ENCODE results near the gene ECSIT.
A peak's percentile ranks its signal among the peaks of the same experiment; 100 is the strongest.

The ECSIT gene

DNA sequence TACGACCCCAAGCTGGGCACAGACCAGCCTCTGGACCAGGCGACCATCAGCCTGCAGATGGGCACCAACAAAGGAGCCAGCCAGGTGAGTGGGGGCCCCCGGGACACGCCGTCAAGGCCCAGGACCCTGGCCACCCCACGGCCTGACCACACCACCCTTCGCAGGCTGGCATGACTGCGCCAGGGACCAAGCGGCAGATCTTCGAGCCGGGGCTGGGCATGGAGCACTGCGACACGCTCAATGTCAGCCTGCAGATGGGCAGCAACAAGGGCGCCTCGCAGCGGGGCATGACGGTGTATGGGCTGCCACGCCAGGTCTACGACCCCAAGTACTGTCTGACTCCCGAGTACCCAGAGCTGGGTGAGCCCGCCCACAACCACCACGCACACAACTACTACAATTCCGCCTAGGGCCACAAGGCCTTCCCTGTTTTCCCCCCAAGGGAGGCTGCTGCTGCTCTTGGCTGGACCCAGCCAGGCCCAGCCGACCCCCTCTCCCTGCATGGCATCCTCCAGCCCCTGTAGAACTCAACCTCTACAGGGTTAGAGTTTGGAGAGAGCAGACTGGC, 20.5 kb upstream of the ECSIT start:
- DNase-seq: no peak

DNA sequence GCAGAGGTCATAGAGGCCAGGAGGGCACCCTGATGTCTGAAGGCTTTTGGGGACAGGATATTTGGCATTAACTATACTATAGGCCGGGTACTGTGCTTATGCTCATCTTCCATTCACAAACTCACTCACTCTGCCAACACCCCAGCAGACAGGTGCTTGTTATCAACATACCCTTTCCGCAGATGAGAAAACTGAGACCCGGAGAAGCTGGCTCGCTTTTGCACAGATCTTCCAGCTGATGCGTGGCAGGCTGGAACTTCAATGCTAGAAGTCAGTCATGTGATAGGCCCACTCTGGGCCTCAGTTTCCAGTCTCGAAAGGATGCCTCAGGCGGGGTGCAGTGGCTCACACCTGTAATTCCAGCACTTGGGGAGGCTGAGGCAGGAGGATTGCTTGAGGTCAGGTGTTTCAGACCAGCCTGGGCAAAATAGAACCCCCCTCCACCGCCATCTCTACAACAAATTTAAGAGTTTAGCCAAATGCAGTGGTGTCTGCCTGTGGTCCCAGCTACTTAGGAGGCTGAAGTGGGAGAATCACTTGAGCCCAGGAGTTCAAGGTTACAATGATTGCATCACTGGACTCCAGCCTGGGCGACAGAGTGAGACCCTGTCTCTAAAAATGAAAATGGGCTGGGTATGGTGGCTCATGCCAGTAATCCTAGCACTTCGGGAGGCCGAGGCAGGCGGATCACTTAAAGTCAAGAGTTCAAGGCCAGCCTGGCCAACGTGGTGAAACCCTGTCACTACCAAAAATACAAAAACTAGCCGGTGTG, 19.2 kb upstream of the ECSIT start:
- DNase-seq: no peak

DNA sequence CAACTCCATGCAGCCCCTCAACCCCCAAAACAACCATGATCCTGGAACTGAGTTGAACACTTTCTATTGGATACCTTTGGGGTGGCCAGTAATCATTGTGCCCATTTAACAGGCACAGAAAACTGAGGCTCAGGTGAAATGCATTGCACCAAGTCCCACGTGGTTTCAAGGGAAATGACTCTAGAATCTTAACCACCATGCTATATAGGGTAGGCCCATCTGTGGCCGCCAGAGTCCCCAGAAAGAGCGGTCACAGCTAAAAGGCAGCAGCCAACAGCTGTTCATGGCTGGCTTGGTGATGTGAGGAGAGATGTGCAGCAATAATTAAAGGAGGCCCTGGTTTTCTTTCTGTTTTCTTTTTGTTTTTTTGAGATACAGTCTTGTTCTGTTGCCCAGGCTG, 12.3 kb upstream of the ECSIT start:
- no peak for DNase-seq

DNA sequence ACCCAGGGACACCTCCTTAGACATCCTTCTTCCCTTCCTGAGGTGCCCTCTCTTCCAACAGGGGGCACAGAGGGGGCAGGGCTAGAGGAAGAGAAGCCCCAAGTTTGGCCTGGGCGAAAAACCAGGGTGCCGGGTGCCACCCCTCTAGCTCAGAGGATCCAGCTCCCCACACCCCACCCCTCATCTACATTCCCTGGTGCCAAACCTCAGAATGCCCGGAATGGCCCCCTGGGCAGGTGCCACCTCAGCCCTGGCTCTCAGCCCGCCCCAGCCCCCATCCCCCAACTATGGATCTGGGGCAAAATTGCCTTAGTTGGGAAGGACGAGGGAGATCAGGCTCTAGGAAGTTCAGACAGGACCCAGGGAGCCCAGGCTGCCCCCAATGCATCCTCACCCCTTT, 11.7 kb upstream of the ECSIT start:
- no peak for DNase-seq

DNA sequence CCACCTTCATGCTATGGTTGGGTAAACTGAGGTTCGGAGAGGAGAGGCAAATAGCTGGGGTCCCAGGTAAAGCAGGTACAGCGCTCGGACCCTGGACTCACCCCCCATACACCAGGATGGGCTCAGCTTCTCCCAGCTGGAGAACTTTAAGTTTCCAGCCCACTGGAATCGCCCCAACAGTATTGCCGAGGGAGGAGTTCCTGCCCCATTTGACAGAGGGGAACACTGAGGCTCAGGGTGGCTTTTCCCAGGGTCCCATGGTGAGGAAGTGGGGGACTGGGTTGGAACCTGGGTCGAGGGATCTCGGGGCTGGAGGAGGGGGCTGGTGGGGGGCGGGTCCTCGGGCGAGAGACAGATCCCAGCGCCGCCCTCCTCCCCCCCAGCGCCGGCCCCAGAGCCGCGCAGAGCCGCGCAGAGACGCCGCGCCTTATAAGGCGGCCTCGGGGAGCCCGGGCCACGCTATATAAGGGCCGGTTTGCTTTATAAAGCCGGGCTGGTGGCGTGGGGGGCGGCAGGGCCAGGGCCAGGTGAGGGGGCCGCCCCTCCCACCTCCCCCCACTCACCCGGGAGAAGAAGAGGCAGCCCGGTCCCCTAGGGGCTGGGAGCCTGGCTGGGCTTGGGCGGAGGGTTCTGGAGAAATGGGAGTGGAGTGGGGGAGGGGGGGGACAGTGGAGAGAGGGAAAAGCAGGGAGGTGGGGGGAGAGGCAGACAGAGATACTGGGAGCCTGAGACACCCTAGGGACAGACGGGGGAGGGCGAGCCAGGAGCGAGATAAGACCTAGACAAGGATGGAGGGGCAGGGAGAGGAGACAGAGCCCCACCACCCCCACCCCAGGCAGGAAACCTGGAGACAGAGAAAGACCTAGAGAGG, 10.8 kb upstream of the ECSIT start:
- DNase-seq: no peak

DNA sequence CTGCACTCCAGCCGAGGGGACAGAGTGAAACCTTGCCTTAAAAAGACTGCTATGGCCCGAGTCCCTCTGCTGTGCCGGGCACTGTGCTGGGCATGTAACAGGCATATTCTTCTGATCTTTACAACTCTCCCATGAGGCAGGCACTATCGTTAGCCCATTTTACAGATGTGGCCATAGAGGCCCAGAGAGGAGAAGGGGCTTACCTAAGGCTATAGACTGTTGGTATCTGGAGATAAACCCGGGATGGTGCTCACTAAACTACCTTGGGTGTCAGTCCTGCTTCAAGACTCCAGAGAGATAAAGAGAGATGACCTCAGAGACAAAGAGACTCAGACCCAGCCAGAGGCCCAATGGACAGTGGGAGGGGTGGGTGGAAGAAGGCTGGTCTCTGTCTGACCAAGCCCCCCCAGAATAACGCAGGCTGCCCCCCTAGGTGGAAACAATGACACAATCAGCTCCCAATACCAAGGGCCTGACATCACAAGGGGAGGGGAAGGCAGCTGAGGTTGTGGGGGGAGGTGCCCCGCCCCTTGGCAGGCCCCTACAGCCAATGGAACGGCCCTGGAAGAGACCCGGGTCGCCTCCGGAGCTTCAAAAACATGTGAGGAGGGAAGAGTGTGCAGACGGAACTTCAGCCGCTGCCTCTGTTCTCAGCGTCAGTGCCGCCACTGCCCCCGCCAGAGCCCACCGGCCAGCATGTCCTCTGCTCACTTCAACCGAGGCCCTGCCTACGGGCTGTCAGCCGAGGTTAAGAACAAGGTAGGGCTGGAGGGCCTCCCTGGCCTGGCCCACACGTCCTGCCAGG, 9.5 kb upstream of the ECSIT start, which contains the start of gene CNN1:
Gene CNN1 (plus strand): TSS at position 620 of the 805 bp plus-strand sequence. CDS start 77 bp downstream, at position 697.
- DNase-seq: peak; percentile 63

DNA sequence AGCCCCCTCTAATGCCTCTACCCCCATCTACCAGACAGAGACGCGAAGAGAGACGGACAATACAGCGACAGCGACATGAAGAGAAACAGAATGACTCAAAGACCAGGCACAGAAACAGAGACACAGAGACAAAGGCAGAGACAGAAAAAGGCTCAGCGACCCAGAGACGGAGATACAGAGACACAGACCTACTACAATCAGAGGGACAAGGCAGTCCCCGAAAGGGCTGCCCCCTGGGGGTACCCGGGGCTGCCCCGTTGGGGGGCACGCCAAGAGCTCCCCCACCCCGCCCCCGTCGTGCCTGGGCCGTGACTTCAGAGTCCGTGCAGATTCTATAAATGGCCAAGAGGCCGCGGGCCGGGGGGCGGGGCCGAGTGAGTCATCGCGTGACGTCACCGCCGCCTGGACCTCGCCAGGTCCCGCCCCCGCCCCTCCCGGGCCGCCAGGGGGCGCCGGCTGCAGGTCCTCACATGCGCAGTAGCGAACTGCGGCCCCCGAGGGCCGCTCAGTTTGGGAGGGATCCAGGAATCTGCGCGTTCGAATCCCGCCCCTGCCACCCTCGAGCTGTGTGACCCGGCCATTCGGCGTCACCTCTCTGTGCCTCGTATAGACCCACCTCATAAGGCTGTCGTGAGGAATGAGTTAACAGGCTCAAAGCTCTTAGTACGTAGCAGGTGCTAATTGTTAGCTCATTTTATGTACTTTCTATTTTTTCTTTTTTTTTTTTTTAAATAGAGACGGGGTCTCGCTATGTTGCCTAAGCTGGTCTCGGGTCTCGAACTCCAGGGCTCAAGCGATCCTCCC, 7.1 kb upstream of the ECSIT start:
- peak; percentile 72 for DNase-seq

DNA sequence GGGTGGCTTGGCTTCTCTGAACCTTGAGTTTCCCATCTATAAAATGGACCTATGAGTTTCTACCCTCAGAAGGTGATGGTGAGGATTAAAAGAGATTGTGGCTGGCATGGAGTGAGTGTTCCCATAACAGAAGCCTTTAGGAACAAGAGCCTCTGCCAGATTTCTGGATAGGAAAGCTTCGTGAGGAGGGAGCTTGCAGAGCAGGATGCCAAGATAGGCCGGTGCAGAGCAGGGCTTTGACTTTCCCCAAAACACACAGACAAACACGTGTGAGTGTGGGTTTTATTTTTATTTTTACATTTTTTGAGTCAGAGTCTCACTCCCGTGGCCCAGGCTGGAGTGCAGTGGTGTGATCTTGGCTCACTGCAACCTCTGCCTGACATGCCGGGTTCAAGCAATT, 6.0 kb upstream of the ECSIT start:
- no peak for DNase-seq

DNA sequence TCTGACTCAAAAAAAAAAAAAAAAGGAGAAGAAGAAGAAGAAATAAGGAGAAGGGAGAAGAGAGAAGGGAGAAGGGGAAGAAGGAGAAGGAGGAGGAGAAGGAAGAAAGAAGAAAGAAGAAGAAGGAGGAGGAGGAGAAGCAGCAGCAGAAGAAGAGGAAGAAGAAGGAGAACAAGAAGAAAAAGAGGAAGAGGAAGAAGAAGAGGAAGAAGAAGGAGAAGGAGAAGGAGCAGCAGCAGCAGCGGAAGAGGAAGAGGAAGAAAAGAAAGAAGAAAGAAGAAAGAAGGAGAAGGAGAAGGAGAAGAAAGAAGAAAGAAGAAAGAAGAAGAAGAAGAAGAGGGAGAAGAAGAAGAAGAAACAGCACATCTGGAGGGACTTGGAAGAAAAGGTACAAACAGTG, 5.6 kb upstream of the ECSIT start:
- DNase-seq: no peak

DNA sequence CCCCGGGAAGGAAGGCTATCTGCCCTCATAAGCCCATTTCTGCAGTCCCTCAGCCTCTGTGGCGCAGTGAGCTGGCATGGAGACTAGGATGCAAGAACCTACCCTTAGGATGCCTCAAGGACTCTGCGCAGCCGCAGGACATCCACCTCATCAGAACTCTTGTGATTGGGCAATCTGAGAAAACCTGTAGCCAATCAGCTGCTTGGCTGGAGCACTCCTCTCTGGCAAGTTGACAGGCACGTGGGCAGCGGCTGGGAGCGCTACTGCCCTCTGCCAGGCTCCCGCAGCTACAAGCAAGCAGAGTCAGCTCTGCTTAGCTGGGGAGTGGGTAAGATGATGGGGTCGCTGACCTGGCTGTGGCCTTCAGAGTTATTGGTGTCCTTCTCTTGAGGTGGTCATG, 1.5 kb upstream of the ECSIT start:
- peak; percentile 94 for DNase-seq

DNA sequence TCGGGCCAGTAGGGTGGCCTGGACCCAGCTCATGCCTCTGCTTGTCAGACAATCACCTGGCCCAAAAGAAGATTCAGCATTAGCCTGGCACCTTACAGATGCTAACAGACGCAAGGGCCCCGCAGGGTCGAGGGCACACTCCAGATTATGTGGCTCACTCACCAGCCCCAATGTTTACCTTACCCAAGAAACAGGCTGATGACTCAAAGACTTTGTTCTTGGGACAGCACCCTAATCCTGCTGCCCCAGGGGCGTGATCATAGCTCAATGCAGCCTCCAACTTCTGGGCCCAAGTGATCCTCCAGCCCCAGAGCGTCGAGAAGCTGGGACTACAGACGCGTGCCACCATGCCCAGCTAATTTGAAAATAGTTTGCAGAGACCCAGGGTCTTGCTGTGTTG, 9.8 kb downstream of the ECSIT start:
- DNase-seq: no peak

DNA sequence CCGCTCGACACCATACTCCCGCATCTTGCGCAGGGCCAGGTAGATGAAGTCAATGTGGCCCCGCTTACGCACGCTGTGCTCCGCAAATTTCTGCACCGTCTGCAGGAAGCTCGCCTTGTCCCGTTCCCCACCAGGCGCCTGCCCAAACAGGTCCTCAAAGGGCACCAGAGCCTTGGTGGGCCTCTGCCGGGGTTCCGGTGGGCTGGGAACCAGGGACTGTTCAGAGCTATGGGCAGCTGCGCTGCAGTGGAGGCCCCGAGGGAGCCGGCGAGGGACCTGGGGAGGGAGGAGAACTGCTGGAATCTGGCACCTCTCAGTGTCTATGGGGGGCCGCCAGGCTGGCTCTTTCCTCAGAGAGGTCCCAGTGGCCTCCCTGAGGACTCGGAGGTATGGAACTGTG, 15.0 kb downstream of the ECSIT start:
- DNase-seq: no peak

DNA sequence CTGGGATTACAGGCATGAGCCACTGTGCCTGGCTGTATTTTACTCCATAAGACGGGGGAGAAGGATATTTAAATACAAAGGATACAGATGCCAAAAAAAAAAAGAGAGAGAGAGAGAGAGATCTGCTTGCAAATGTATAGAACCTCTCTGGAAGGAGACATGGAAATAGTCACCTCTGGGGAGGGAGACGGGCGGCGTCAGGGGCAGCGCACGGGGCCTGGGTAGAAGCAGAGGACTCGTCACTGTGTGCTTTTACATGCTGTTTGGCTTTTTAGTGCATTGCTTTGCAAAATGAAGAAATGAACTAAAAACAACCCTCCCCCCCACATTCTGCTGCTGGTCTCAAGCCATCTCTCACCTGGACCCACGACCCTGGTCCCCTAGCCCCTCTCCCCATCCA, 18.5 kb downstream of the ECSIT start:
- no peak for DNase-seq

DNA sequence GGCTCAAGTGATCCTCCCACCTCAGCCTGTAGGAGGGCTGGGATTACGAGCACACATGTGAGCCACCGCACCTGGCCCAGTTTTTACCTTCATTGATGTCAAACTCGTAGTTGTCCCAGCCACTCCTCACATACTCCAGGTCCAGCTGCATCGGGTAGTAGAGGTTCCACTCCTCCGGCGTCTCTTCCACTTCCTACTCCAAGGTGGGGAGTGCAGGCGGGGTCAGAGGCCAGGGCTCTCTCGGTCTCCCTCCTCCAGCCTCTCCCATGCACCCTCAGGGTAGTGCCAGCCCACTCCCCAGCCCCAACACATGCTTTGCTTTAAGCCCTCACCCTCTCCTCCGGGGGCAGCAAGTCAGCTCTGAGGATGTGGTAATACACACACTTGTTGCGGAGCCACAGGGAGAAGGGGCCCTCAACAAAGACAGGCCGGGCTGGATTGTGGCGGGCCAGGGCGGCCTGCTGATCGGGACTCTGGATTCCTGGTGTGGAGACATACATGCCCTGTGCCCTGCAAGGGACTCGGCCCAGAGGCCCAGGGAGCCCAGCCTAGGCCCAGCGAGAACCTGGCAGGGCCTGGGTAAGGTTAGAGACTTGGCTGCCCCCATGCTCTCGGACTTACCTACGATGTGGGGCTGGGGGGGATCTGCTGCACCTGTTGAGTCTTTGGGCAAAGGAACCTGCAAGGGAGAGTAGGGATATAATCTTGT, 21.4 kb downstream of the ECSIT start:
- DNase-seq: no peak

DNA sequence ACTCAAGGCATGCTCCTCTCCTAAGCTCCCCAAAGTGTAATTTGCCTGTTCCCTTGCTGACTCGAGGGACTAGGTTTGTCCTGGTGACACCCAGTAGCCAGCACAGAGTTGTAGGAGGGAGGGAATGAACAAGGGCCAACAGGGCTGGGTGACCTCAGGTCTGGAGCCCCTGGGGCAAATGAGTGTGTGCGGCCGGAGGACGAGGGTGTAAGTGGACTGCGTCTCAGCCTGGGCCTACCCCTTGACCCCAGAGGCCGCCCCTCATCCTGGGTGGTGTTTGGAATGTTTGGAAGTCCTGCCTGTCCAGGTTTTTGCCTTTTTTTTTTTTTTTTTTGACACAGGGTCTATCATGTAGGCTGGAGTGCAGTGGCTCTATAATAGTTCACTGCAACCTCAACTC, 22.0 kb downstream of the ECSIT start:
- DNase-seq: no peak

DNA sequence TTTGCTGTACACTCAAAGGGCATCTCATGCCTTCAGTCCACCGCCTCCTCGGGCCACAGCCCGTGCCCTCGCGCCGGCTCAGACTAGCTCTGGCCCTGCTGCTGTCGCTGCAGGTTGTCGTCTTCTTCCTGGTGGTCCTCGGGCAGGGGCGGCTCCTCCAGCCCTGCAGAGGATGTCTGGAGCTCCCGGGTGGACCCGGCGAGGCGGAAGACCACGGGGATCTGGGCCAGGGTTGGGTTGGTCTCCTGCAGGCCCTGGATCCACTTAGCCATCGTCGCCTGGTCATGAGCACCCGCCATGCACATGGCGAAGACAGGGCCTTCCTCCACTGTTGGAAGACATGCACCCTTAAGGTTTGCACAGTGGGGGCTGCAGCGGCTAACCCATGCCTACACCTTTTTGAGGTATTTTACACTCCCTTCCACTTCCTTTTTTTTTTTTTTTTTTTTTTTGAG, 22.8 kb downstream of the ECSIT start:
- DNase-seq: no peak

DNA sequence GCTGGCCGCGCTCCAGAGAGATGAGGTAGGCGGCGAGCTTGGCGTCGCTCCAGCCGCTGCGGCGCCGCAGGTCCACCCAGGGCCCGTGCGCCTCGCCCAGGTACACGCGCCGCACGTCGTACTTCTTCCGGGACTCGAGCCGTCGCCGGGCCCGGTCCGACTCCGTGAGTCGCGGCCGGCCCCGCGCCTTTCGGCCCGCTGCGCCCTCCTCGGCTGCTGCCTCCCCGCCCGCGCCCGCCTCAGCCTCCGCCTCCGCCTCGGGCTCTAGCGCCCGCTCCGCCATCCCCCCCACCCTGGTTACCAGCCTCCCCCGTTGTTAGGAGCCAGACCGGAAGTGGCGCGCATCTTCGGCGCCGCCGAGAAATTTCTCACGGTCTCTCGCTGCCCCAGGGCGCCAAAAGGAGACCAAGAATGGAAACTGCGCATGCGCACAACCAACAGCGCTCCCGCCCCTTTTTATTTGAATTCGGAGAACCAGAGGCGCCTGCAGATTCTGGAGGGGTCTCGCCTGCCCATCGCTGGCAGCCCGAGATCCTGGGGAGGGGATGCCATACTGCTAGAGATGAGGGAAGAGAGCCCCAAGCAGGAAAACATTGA, 23.3 kb downstream of the ECSIT start, which contains the start of gene ZNF653:
Gene ZNF653 (minus strand): TSS at position 336 of the 597 bp plus-strand sequence. CDS start 53 bp downstream, at position 283.
- DNase-seq: peak; percentile 80

DNA sequence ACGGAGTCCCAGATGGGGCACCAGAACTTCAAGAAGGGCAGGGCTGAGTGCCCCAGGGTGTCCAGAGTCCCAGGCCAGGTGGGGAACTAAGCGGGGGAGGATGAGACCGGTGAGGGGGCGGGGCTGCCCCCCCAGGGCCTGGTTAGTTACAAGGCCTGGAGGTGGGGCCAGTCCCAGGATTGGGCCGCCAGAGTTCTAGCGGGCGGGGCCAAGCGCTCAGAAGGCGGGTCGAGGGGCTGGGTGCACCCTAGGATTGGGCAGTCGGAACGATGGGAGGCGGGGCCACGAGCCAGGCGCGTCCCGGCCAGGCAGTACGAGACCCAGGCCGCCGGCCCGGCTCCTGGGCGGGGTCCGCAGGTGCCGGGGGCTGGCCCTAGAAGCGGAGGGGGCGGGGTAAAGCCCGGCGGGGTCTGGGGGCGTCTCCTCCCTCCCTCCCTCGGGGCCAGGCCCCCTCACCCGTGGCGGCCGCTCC, 23.9 kb downstream of the ECSIT start:
- peak; percentile 89 for DNase-seq

DNA sequence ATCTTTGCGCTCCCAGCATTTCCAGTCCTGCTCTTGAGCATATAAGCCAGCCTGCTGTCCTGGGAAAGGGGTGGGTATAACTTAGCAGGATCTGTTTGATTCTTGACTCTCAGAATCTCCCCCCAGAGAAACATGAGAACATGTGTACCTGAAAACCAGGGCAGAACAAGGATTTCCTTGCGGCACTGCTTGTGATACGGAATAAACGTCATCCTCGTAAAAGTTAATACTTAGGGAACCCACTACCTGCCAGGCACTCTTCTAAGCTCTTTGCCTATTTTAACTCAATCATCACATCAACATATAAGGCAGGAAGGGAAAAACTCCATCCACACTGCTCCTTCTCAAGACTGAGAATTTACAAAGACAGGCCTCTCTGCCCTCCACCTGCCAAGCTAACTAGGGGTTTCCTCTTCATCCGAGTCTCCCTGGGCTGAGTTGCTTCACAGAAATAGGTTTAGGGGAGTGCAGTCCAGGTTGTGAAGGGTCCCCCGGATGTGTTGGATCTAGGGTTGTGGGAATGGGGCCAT, 24.4 kb downstream of the ECSIT start:
- DNase-seq: no peak

DNA sequence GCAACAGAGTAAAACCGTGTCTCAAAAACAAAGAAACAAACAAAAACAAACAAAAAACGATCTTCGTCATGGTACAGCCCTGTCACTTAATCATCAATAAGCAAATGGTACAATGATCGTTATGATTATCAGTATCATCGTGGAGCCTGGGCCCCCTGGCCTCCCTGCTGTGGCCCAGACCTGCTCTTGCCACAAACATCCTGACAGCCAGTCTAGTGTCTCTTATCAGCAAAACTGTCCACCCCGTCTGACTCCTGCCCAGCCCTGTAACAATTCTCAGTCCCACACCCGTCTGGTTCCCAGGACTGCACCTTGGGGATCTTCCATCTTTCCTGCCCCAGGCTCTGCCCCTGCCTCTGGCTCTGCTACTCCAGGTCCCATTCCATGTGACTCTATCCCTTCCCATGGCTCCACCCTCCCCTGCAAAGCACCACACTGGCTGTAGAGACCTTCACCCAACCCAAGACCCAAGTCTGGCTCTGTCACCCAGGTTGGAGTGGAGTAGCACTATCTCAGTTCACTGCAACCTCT, 29.0 kb downstream of the ECSIT start:
- no peak for DNase-seq
